GM19025 (cell line): ENCODE measurements around the gene ATP5MC3.
"Not testable (repeated sequence)": the region's sequence is repeated elsewhere in the genome, so short reads cannot be mapped to it uniquely, and the experiment has no call there.

Experiments used
- ATAC-seq: cut with Tn5 transposase; IDR thresholded peaks from one replicate; pipeline ENCODE4 v1.9.1; 2021; ENCODE audit warnings: mild to moderate bottlenecking, low read depth, moderate library complexity; ENCODE audit not compliant: unreplicated experiment

The ATP5MC3 gene

GRCh38 chr2:175181104-175181876 is at the start of gene ATP5MC3:
ATP5MC3 (minus strand) TSS chr2:175181710; CDS start chr2:175181393, 317 bp downstream.
- peak; percentile 81 for ATAC-seq

GRCh38 chr2:175228601-175229000 is 47.1 kb upstream of the ATP5MC3 start:
- not testable (repeated sequence) for ATAC-seq

GRCh38 chr2:175228179-175228578 is 46.7 kb upstream of the ATP5MC3 start:
- ATAC-seq, result no peak

- no peak for ATAC-seq
Measured at GRCh38 chr2:175227393-175227792, 45.9 kb upstream of the ATP5MC3 start.

- no peak for ATAC-seq
Measured at GRCh38 chr2:175220075-175220474, 38.6 kb upstream of the ATP5MC3 start.

- ATAC-seq, result no peak
Measured at GRCh38 chr2:175218551-175218950, 37.0 kb upstream of the ATP5MC3 start.

GRCh38 chr2:175207741-175208438 is 26.4 kb upstream of the ATP5MC3 start:
- no peak for ATAC-seq

- no peak for ATAC-seq
Measured at GRCh38 chr2:175206866-175207265, 25.4 kb upstream of the ATP5MC3 start.

GRCh38 chr2:175205523-175205922 is 24.0 kb upstream of the ATP5MC3 start:
- no peak for ATAC-seq

GRCh38 chr2:175203621-175204496 is 22.3 kb upstream of the ATP5MC3 start:
- ATAC-seq, result no peak

- no peak for ATAC-seq
Measured at GRCh38 chr2:175195012-175195411, 13.5 kb upstream of the ATP5MC3 start.

- no peak for ATAC-seq
Measured at GRCh38 chr2:175188761-175189160, 7.3 kb upstream of the ATP5MC3 start.

GRCh38 chr2:175187378-175187777 is 5.9 kb upstream of the ATP5MC3 start:
- no peak for ATAC-seq

- ATAC-seq, result no peak
Measured at GRCh38 chr2:175183674-175184073, 2.2 kb upstream of the ATP5MC3 start.

- ATAC-seq, result no peak
Measured at GRCh38 chr2:175181877-175182308, 383 bp upstream of the ATP5MC3 start.

- peak; percentile 37 for ATAC-seq
Measured at GRCh38 chr2:175180701-175181103, 808 bp downstream of the ATP5MC3 start.

- no peak for ATAC-seq
Measured at GRCh38 chr2:175176624-175177023, 4.9 kb downstream of the ATP5MC3 start.

- no peak for ATAC-seq
Measured at GRCh38 chr2:175175896-175176295, 5.6 kb downstream of the ATP5MC3 start.

- ATAC-seq, result no peak
Measured at GRCh38 chr2:175175320-175175719, 6.2 kb downstream of the ATP5MC3 start.

- no peak for ATAC-seq
Measured at GRCh38 chr2:175170659-175171304, 10.7 kb downstream of the ATP5MC3 start.
